Glutamatergic neuron (in vitro differentiated cells): ENCODE results near the gene ADARB2. TPM values are rescaled to one million over a fixed set of nuclear protein-coding genes. Genes with fewer than 3 reads are reported as not detected.

Experiments
- DNase-seq: peaks from one replicate; pipeline ENCODE4 v3.0.0; 2022
- H3K27ac Mint-ChIP-seq: one replicate; pipeline ENCODE4 v1.8.0; 2020; ENCODE audit warnings: mild to moderate bottlenecking, mixed read lengths, inconsistent platforms; ENCODE audit not compliant: unreplicated experiment
- H3K27me3 Mint-ChIP-seq: one replicate; pipeline ENCODE4 v1.8.0; 2020; ENCODE audit warnings: mild to moderate bottlenecking, moderate library complexity, mixed read lengths, inconsistent platforms; ENCODE audit not compliant: unreplicated experiment
- H3K36me3 Mint-ChIP-seq: one replicate; pipeline ENCODE4 v1.8.0; 2020; ENCODE audit warnings: mild to moderate bottlenecking, mixed read lengths, inconsistent platforms; ENCODE audit not compliant: unreplicated experiment
- H3K4me1 Mint-ChIP-seq: one replicate; pipeline ENCODE4 v1.8.0; 2020; ENCODE audit warnings: mild to moderate bottlenecking, low read depth, mixed read lengths, inconsistent platforms; ENCODE audit not compliant: unreplicated experiment
- H3K4me3 Mint-ChIP-seq: one replicate; pipeline ENCODE4 v1.8.0; 2020; ENCODE audit warnings: mild to moderate bottlenecking, mixed read lengths, inconsistent platforms; ENCODE audit not compliant: unreplicated experiment
- H3K9me3 Mint-ChIP-seq: one replicate; pipeline ENCODE4 v1.8.0; 2020; ENCODE audit warnings: mild to moderate bottlenecking, moderate library complexity, mixed read lengths, inconsistent platforms; ENCODE audit not compliant: unreplicated experiment
- CTCF ChIP-seq: fragments of 200-600 bp; sonication (generic); IDR thresholded peaks from one replicate; pipeline ENCODE4 v1.5.0; 2021; ENCODE audit not compliant: partially characterized antibody, unreplicated experiment
- total RNA-seq: library from RNA; stranded (reverse); fragmentation: NEBNext Ultra II Directional; extraction: Animal tissue kit (Norgen Biotek cat#: 25700); gene quantifications from one replicate; pipeline ENCODE4 v1.2.1, GENCODE V29; 2021; ENCODE audit not compliant: unreplicated experiment

Gene ADARB2
- total RNA-seq, 1 donor from 2014 or later = 20.6 TPM

DNA sequence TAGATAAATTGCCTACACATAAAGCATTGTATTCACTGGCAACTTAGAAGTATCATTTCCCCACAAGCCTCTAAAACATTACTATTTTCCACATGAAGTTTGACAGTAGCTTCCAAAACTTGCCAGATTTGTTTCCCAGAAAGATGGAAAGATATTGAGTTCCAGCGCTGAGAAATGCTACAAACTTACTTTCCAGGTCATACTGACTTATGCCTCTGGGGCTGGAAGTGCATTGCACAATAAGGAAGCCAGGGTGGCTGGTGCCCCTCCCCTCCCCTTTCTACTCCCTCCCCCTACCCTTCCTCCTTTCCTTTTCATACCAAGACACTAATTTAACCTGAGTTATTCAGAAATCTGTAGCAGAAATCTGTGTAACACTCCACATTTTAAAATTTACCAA is 468.5 kb downstream of the ADARB2 start:
- no peak for TF ChIP-seq CTCF
- DNase-seq = no peak

GRCh38 chr10:1267568-1267967 is 469.8 kb downstream of the ADARB2 start:
- H3K4me3 Mint-ChIP-seq = no peak overlapping the region
- H3K27ac Mint-ChIP-seq = peak overlapping the region; percentile 44
- TF ChIP-seq CTCF = no peak
- peaks cover 14% of the 10 kb centered on the region for H3K4me1 Mint-ChIP-seq
- peaks cover 4% of the 10 kb centered on the region for H3K27me3 Mint-ChIP-seq
- DNase-seq = no peak
- peaks cover 3% of the 10 kb centered on the region for H3K9me3 Mint-ChIP-seq
- no peaks in the 10 kb centered on the region for H3K36me3 Mint-ChIP-seq

More for the DNA sequence above, 468.5 kb downstream of the ADARB2 start:
- Mint-ChIP-seq H3K4me1 (peaks cover 12% of the 10 kb centered on the region), H3K27ac (no peak overlapping the region), H3K27me3 (peaks cover 4% of the 10 kb centered on the region), H3K36me3 (no peaks in the 10 kb centered on the region), H3K9me3 (peaks cover 4% of the 10 kb centered on the region), H3K4me3 (no peak overlapping the region)

DNA sequence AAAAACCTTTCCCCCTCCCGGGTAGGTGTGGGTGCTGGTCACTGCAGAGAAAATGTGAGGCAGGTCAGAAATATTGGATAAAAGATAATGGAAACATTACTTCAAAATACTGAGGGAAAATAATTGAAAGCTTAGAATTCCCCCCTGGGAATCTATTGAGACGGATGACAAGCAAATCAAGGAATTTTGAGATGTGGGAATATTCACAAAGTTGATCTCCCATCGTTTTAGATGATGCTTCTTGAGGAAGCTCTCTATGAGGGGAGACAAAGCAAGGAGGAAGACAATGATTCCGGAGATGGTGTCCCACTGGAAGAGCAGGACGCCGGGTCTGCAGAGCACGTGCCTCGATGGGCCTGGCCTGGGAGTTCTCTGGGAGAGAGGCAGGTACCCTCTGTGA is 470.2 kb downstream of the ADARB2 start:
- Mint-ChIP-seq H3K36me3 (no peaks in the 10 kb centered on the region), H3K4me1 (peaks cover 13% of the 10 kb centered on the region), H3K4me3 (no peak overlapping the region), H3K9me3 (peaks cover 3% of the 10 kb centered on the region), H3K27ac (no peak overlapping the region), H3K27me3 (peaks cover 4% of the 10 kb centered on the region)
- TF ChIP-seq CTCF = no peak
- no peak for DNase-seq

- no peak for DNase-seq
- H3K4me1 Mint-ChIP-seq = peaks cover 11% of the 10 kb centered on the region
- H3K36me3 Mint-ChIP-seq = no peaks in the 10 kb centered on the region
- H3K27me3 Mint-ChIP-seq = peaks cover 4% of the 10 kb centered on the region
- no peak overlapping the region for H3K27ac Mint-ChIP-seq
- no peak for TF ChIP-seq CTCF
- H3K9me3 Mint-ChIP-seq = peaks cover 5% of the 10 kb centered on the region
- no peak overlapping the region for H3K4me3 Mint-ChIP-seq
Observed at GRCh38 chr10:1266033-1266802, 471.1 kb downstream of the ADARB2 start.

- H3K36me3 Mint-ChIP-seq = no peaks in the 10 kb centered on the region
- DNase-seq = no peak
- peaks cover 4% of the 10 kb centered on the region for H3K27me3 Mint-ChIP-seq
- H3K27ac Mint-ChIP-seq = no peak overlapping the region
- TF ChIP-seq CTCF = no peak
- H3K9me3 Mint-ChIP-seq = peaks cover 3% of the 10 kb centered on the region
- no peak overlapping the region for H3K4me3 Mint-ChIP-seq
- H3K4me1 Mint-ChIP-seq = peaks cover 11% of the 10 kb centered on the region
Observed at GRCh38 chr10:1264001-1264400, 473.3 kb downstream of the ADARB2 start.
